HG02981 (cell line): ENCODE results near the gene SPATA31E1.
"Not testable (repeated sequence)": the region's sequence is repeated elsewhere in the genome, so short reads cannot be mapped to it uniquely, and the experiment has no call there.

ENCODE experiments used
- ATAC-seq: cut with Tn5 transposase; IDR thresholded peaks from one replicate; pipeline ENCODE4 v1.9.1; 2021; ENCODE audit warnings: mild to moderate bottlenecking, moderate library complexity; ENCODE audit not compliant: unreplicated experiment

Gene SPATA31E1

DNA sequence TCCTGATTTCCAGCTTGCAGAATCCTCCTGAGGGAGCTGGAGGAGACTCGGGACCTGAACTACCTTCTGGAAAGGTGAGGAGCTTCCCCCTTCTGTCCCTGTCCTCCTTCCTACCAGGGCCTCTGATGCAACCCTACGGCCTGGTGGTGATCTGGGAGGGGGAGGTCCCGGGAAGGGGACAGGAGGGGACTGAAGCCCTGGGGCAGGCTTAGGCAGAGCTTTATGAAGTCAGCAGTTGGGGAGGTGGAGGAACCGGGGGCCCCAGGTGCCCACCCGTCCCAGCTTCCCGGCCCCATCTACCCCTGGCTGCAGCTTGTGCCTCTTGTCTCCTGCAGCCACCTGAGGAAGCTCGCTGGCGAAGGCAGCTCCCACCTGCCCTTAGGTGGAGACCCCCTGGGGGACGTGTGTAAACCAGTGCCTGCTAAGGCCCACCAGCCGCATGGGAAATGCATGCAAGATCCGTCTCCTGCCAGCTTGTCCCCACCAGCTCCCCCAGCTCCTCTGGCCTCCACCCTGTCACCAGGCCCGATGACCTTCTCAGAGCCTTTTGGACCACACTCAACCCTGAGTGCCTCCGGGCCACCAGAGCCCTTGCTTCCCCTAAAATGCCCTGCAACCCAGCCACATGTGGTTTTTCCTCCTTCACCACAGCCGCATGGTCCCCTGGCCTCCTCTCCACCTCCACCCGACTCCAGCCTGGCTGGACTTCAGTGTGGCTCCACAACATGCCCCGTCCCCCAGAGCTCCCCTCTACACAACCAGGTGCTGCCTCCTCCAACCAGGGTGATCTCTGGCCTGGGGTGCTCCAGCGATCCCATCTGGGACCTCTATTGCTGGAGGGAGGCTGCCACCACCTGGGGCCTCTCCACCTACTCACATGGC lies 2.1 kb downstream of the SPATA31E1 start:
- ATAC-seq, result no peak

DNA sequence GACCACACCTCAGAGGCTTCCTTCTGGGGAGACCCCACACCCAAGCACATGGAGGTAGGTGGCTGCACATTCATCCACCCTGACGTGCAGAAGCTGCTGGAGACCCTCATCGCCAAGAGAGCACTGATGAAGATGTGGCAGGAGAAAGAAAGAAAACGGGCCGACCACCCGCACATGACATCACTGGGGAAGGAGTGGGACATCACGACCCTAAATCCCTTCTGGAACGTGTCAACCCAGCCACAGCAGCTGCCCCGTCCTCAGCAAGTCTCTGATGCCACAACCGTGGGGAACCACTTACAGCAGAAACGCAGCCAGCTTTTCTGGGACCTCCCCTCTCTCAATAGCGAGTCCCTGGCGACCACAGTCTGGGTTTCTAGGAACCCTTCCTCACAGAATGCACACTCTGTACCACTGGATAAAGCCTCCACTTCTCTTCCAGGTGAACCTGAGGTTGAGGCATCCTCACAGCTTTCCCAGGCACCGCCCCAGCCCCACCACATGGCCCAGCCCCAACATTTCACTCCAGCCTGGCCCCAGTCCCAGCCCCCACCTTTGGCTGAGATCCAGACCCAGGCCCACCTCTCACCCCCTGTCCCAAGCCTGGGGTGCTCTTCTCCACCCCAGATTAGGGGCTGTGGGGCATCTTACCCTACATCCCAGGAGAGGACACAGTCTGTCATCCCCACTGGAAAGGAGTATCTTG lies 3.0 kb downstream of the SPATA31E1 start:
- no peak for ATAC-seq

DNA sequence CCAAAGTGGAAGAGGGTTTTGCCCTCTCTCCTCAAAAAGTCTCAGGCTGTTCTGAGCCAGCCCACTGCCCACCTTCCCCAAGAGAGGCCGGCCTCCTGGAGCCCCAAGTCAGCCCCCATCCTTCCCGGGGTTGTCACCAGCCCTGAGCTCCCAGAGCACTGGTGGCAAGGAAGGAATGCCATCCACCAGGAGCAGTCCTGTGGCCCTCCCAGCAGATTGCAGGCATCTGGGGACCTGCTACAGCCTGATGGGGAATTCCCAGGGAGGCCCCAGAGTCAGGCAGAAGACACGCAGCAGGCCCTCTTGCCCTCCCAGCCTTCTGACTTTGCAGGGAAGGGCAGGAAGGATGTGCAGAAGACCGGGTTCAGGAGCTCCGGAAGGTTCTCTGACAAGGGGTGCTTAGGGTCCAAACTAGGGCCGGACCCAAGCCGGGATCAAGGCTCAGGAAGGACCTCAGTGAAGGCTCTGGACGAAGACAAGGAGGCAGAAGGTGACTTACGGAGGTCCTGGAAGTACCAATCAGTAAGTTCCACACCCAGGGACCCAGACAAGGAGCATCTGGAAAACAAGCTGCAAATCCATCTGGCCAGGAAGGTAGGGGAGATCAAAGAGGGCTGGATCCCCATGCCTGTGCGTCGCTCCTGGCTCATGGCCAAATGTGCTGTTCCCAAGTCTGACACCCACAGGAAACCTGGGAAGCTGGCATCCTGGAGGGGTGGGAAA lies 3.7 kb downstream of the SPATA31E1 start:
- ATAC-seq, result no peak

DNA sequence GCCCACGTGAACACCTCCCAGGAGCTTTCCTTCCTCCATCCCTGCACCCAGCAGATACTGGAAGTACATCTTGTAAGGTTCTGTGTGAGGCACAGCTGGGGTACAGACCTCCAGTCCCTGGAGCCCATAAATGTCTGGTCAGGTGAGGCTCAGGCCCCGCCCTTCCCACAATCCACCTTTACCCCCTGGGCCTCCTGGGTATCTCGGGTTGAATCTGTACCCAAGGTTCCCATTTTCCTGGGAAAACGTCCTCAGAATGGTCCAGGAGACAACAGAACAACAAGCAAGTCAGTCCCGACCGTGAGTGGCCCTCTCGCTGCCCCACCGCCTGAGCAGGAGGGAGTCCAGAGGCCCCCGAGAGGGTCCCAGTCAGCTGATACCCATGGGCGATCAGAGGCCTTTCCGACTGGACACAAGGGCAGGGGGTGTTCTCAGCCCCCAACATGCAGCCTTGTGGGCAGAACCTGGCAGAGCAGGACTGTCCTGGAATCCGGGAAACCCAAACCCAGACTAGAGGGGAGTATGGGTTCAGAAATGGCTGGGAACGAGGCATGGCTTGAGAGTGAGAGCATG lies 4.3 kb downstream of the SPATA31E1 start:
- ATAC-seq, result no peak

DNA sequence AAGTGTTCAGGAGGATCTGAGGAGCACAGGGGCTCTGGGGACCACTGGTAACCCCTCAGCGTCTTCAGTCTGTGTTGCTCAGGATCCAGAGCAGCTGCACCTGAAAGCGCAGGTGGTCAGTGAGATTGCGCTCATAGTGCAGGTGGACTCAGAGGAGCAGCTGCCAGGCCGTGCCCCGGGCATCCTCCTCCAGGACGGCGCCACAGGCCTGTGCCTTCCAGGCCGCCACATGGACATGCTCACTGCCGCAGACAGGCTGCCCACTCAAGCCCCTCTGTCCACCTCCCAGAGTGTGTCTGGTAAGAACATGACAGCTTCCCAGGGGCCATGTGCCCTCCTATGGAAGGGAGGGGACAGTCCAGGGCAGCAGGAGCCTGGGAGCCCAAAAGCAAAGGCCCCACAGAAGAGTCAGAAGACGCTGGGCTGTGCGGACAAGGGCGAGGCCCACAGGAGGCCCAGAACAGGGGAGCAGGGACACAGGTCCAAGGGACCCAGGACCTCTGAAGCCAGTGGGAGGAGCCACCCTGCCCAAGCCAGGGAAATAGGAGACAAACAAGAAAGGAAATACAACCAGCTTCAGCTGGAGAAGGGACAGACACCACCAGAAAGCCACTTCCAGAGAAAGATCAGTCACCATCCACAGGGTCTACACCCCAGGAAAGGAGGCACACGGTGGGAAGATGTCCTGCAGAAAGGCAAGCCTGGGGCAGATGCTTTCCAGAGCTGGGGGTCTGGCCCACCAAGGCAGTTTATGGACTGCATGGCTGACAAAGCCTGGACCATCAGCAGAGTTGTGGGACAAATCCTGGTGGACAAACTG lies 5.2 kb downstream of the SPATA31E1 start:
- ATAC-seq, result no peak

DNA sequence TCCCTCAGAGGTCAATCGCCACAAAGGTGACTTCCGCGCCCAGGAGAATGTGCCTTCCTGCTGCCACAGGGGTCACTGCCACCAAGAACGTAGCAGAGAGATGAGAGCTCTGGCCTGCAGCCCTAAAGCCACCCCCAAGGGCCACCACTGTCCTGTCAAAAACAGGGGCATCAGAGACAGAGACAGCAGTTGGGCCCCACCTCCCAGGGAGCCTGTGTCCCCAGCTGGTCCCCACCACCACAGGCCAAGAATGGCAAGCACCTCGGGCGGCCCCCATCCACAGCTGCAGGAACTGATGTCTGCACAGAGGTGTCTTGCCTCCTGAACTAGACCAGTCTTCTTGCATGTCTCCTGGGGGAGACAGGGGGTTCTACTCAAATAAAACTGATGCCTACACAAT lies 5.8 kb downstream of the SPATA31E1 start:
- ATAC-seq, result no peak

DNA sequence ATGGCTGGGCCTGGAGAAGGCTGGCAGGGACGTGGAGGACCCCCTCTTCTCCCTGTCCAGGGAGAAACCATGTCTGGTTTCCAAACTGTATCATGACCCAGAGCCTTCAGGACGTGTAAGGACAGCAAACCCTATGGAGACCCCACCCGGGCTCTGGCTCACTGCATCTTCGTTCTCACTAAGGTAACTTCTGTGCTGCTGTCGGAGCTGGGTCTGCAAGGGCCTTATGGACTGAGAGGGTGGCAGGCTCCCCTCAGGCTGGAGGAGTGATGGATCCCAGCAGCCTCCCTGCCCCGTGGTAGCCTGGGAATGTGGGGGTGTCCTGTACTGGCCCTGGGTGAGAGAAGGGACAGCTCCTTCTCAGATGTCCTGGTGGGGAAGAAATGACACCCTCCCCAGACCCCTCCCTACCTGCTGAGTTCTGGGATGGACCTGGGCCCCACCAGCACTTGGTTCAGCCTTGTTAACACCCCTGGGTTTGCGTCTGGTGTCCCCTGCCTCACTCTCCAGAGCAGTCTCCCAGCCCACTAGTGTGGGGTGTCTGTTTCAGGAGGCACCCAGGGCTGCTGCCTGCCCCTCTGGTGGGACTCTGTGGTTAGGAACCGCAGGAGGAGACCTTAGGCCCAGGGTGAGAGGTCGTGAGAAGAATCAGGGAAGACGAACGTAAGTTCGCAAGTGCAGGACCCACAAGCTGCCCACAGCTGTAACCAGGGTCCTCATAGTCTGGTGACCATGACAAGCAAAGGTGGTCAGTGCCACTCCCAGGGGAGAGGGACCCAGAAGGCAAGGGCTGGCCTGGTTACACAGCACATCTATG lies 6.6 kb downstream of the SPATA31E1 start:
- no peak for ATAC-seq

DNA sequence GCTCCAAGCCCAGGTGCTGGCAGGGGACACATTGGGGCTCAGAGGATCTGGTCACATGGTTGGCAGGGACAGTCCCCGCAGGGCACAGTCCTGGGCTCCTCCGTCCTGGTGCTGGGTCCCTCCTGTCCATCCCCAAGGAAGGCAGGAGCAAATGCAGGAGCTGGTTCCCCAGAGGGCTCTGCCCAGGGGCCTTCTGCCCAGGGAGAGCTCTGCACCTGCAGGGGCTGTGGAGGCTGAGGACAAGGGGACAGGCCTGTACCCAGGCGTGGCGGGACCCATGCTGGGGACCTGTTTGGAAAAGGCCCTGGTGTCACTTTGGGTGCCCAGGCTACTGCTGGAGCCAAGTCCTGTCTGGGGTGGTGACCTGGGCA lies 7.2 kb downstream of the SPATA31E1 start:
- ATAC-seq, result no peak

DNA sequence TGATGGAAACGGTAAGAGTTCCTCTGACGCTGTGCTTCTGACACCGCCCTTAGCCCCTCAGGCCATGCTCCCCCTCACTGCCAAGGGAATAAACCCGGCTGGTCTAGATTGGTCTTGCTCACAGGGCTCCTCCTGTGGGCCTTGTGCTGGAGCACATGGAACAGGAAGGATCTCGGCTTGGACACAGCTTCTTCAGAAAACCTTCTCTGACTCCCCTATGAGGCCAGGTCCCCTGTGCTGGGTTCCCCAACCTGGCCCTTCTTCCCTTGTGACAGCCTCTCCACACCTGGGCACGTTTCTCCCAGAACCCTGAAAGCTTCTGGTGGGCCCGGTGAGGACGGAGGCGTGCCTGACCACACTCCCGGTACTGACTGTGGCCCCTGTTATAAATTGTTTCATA lies 8.2 kb downstream of the SPATA31E1 start:
- ATAC-seq, result no peak

DNA sequence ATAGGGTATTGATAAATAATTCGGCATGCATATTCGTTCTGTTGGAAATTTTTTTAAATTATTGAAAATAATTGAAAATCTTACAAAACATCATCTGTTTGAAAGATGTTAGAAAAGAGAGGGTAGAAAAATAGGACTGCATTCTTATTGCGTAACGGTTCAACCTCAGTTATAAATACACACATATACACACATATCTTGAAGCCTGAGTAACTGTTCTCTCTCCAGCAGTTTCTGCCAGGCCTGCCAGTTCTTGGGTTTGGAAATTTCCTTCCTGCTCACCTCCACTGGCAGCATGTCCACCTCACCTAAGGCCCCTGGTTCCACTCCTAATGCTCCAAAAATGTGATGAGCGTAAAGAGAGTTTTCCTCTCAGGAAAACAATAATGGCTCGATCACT lies 9.1 kb downstream of the SPATA31E1 start:
- ATAC-seq, result no peak

DNA sequence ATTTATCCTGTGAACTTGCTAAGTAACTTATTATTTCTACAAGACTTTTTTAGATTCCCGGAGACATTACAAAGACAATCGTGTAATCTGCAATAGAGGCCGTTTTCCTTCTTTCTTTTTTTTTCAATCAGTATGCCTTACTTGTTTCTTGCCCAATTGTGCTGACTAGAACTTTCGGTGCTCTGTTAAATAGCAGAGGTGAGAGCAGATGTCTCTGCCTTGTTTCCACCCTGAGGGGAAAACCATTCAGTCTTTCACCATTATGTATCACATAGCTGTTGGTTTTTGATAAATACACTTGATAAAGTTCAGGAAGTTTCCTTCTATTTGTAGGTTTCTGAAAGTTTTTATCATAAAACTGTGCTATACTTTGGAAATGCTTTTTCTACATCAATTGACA lies 10.3 kb downstream of the SPATA31E1 start:
- no peak for ATAC-seq

DNA sequence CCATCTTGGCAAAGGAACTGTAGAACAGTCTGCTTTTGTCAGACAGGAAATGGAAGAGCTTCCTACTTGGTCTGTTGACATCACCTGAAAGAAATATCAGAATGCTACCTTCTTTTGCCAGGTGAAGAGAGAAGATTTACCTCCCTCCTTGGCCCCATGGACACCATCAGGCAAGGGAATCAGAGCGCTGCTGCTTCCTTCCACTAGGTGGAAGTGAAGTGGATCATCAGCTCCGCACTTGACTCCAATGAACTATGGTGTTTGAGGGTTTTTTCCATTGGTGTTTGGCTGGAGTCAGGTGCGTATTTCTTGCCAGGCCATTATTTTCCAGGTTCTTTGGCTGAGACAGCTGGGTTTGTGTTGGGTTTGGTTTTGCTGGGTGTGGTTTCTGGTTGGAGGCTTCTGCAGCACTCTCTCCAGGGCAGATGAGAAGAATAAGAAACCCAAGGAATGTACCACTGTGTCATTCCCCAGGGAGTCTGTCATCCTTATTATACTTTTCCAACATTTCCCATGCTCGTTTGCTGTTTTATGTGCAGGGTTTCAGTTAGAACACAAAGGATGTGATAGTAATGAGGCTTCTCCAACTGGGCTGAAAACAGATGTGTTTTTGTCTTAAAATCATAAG lies 12.4 kb downstream of the SPATA31E1 start:
- no peak for ATAC-seq

DNA sequence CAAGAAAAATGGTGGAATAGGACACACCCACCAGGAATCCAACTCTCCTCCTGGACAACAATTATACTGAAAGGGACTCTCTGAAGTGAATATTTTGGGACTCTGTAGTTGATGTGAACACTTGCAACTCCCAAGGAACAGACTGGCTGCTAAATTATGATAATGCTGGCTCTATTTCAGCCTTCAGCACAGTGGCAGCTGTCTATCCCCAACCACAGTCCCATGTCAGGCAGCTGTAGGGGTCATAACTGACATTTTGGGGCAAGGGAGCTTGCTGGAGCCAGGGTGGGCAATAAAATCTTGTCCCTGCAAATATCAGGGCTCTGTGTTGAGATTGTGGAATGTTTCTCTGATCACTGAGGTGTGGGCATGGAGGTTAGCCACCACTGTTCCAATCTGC lies 14.2 kb downstream of the SPATA31E1 start:
- ATAC-seq, result no peak

DNA sequence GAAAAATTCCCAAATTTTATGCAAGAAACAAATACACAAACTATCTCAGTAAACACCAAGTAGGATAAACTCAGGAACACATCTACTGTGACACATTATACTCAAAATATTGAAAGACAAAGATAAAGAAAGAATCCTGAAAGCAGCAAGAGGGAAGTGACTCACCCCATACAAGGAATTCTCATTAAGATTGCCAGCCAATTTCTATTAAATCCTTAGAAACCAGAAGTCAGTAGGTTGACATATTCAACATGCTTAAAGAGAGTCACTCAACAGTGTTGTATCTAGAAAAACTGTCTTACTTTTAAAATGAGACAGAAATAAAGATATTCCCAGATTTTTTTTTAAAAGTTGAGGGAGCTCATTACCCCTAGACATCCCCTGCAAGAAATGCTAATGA lies 15.5 kb downstream of the SPATA31E1 start:
- ATAC-seq, result no peak

DNA sequence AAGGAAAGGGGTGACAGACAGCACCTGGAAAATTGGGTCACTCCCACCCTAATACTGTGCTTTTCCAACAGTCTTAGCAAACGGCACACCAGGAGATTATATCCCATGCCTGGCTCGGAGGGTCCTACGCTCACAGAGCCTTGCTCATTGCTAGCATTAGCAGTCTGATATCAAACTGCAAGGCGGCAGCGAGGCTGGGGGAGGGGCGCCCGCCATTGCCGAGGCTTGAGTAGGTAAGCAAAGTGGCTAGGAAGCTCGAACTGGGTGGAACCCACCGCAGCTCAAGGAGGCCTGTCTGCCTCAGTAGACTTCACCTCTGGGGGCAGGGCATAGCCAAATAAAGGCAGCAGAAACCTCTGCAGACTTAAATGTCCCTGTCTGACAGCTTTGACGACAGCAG lies 19.7 kb downstream of the SPATA31E1 start:
- not testable (repeated sequence) for ATAC-seq

DNA sequence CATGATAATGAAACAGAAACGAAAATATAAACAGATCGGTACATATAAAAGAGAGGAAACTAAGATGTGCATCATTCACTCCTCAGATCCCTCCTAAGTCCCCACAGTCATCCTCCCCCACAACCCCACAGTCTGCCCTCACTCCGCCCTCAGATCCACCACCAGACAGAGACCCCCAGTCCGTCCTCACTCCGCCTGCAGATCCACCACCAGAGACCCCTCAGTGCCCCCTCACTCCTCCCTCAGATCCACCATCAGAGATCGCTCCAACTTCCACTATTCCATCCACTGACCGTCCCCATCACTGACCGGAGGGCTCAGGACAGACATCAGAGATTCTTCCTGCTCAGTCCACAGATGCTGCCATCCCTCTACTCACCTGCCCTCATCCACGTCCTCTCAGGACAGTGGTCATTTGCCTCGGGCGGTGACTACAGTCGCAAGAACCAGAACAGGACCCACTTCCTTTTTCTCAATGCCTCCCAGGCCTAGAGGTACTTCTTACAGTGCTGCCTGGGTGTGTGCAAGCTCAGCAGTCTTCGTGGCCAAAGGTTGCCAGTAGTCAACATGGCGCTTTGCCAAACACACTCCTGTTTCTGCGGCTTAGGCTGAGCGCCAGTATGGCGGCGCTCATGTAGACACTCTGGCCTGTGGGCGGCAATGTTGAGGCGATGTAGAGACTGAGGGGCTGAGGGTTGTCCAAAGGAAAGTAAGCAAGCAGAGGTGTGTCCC lies 26.8 kb downstream of the SPATA31E1 start:
- no peak for ATAC-seq

DNA sequence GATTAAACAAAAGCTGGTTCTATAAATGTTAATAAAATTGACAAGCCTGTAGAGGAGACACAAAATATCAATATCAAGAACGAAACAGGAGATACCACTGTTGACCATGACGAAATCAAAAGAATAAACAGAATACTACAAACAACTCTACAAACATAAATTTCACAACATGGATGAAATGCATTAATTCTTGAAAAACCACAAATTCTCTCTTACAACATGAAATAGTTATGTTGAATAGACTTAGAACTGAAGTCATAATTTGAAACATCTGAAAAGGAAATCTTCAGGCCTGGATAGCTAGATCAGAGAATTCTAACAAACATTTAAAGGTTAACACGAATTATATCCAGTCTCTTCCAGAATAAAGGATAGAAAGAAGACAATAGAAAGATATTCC lies 28.1 kb downstream of the SPATA31E1 start:
- ATAC-seq, result no peak

DNA sequence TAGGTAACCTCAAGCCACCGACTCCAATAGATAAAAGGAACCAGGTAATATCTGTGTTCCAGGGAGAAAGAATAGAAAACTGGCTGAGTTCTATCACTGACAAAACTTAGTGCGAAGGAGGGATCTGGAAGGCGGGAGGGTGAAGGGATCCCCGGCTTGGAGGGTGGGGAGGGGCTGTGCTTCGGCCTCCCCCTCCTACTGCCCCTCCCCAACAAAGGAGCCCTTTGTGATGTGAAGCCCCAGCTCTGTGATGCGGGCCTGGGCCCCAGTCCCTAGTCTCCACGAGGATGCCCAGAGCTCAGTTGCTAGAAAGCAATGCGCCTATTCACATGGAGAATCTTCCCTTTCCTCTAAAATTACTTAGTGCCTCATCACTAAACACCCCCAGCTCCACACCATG lies 35.0 kb downstream of the SPATA31E1 start, which contains the start of gene SPATA31C1:
SPATA31C1 (plus strand) TSS at position 301 of the 400 bp plus-strand sequence.
- not testable (repeated sequence) for ATAC-seq
